ENCODE measurements around the gene ERN1. TPM values are rescaled to one million over a fixed set of nuclear protein-coding genes. Genes with fewer than 3 reads are reported as not detected.

Gene ERN1
- total RNA-seq, 1 experiment from 2014 or later, result 13.5 TPM

DNA sequence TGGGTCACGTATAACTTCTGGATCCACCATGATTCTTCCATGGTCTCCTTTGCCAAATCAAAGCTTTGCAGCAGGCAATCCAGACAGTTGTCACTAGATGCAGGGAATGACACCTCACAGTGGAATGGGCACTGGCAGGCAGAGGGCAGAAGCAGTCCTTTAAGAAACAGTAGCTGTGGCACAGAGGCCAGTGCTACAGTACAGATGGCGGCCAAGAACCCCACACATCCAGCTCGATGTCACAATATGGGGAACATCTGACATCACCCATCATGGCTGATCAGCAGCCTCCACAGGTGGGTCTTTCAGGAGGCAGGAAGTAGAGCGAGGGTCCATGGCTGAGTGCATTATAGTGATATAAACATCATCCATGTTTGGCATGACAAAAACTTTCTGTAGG, 18.8 kb upstream of the ERN1 start:
- Histone ChIP-seq H3K27ac (ENCODE audit: low read length) (no peak overlapping the region), H2AFZ (ENCODE audit: low read length) (no peak overlapping the region), H3F3A (ENCODE audit: low read length, unreplicated experiment) (peaks cover 30% of the 10 kb centered on the region), H3K9me3 (ENCODE audit: low read length) (no peaks in the 10 kb centered on the region), H3K4me2 (ENCODE audit: low read length) (no peak overlapping the region), H3K9me2 (replicated peaks; ENCODE audit: low read length) (no peaks in the 10 kb centered on the region), H4K20me1 (ENCODE audit: low read length) (0 out of 2 replicates have a peak, but pooled peaks cover 4% of the 10 kb centered on the region), H3K9ac (ENCODE audit: low read length) (no peak overlapping the region), H3K36me3 (ENCODE audit: low read depth, low read length) (peaks cover 17% of the 10 kb centered on the region), H3K79me2 (ENCODE audit: low read length) (peaks cover 13% of the 10 kb centered on the region), H3K27me3 (ENCODE audit: low read length) (no peaks in the 10 kb centered on the region), H3K4me1 (ENCODE audit: insufficient read depth, low read length) (peaks cover 15% of the 10 kb centered on the region), H3K4me3 (ENCODE audit: low read length) (no peak overlapping the region)
- no peak for TF ChIP-seq EZH2 (IDR thresholded peaks at IDR 0.05; ENCODE audit: low read length, unreplicated experiment)
- TF ChIP-seq, protein P1, sequence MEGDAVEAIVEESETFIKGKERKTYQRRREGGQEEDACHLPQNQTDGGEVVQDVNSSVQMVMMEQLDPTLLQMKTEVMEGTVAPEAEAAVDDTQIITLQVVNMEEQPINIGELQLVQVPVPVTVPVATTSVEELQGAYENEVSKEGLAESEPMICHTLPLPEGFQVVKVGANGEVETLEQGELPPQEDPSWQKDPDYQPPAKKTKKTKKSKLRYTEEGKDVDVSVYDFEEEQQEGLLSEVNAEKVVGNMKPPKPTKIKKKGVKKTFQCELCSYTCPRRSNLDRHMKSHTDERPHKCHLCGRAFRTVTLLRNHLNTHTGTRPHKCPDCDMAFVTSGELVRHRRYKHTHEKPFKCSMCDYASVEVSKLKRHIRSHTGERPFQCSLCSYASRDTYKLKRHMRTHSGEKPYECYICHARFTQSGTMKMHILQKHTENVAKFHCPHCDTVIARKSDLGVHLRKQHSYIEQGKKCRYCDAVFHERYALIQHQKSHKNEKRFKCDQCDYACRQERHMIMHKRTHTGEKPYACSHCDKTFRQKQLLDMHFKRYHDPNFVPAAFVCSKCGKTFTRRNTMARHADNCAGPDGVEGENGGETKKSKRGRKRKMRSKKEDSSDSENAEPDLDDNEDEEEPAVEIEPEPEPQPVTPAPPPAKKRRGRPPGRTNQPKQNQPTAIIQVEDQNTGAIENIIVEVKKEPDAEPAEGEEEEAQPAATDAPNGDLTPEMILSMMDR (conservative IDR thresholded peaks at IDR 0.05; ENCODE audit: low read depth, low read length), result peak; percentile 52; the same call in 1 of the 2 replicates
- DNase-seq, result peak; percentile 41
- intact Hi-C loops (cut with micrococcal nuclease), result loop anchor here (5.0 kb wide), 1 partner anchor 114 kb away; the partner anchor contains the start of gene TEX2
- peak; percentile 7; the same call in 1 of the 2 replicates for ATAC-seq
- CTCF ChIA-PET, result interaction anchor here (0.6 to 2.6 kb wide), 5 partner anchors 15 to 268 kb away, joined by 3 to 29 read pairs (median 3); no protein-coding TSS in a partner anchor
- BruUV-seq (replicated peaks), result no TSS peak
- POLR2A ChIA-PET (ENCODE audit: unreplicated experiment), result no interaction called here

DNA sequence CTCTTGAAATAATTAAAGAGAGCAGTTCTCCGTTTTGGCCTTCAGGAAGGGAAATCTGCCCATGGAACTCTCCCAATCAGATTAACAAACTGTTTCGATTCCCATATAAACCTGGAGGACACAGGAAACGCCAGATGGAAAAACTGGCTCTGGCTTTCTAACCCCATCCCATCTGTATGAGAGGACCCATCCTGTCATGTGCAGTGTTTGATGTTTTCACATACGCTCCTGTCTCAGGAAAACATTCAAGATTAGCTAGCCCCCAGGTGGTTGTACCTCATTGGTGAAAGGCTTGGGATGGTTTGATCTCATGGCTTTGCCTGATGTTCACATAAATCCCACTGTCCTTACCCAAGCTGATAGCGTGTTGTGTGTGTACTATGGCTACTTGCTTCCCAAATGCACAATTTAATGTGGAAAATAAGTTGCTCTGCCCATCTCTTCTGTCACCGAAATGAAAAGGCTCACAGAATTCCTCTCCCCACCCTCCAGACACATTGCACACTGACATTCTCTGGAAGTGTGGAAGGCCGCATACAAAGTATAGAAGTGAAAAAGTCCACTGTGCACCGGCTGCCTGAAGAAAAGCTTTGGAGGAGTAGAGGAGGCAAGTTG, 18.2 kb upstream of the ERN1 start:
- POLR2A ChIA-PET (ENCODE audit: unreplicated experiment), result interaction anchor here (0.6 kb wide), 1 partner anchor 46 kb away, joined by 3 read pairs; no protein-coding TSS in a partner anchor
- Histone ChIP-seq H3K27ac (ENCODE audit: low read length) (peak overlapping the region; percentile 79; the same call in 1 of the 2 replicates), H3F3A (ENCODE audit: low read length, unreplicated experiment) (peaks cover 30% of the 10 kb centered on the region), H3K4me1 (ENCODE audit: insufficient read depth, low read length) (peaks cover 15% of the 10 kb centered on the region), H3K36me3 (ENCODE audit: low read depth, low read length) (peaks cover 16% of the 10 kb centered on the region), H4K20me1 (ENCODE audit: low read length) (0 out of 2 replicates have a peak, but pooled peaks cover 4% of the 10 kb centered on the region), H2AFZ (ENCODE audit: low read length) (no peak overlapping the region), H3K4me3 (ENCODE audit: low read length) (no peak overlapping the region; the same call in 1 of the 2 replicates), H3K79me2 (ENCODE audit: low read length) (peaks cover 13% of the 10 kb centered on the region), H3K9ac (ENCODE audit: low read length) (no peak overlapping the region), H3K9me3 (ENCODE audit: low read length) (no peaks in the 10 kb centered on the region), H3K9me2 (replicated peaks; ENCODE audit: low read length) (no peaks in the 10 kb centered on the region), H3K27me3 (ENCODE audit: low read length) (no peaks in the 10 kb centered on the region), H3K4me2 (ENCODE audit: low read length) (peak overlapping the region; percentile 86; the same call in 1 of the 2 replicates)
- DNase-seq, result peak; percentile 45
- intact Hi-C loops (cut with micrococcal nuclease), result loop anchor here (5.0 kb wide), 1 partner anchor 114 kb away; the partner anchor contains the start of gene TEX2
- TF ChIP-seq EZH2 (IDR thresholded peaks at IDR 0.05; ENCODE audit: low read length, unreplicated experiment) (no peak), EZH2phosphoT487 (IDR thresholded peaks at IDR 0.05; ENCODE audit: borderline replicate concordance, low read length) (no peak)
- TF ChIP-seq, protein P1 (conservative IDR thresholded peaks at IDR 0.05; ENCODE audit: low read depth, low read length), result no peak
- ATAC-seq, result no peak
- CTCF ChIA-PET, result interaction anchor here (0.6 to 2.6 kb wide), 4 partner anchors 15 to 269 kb away, joined by 3 to 29 read pairs (median 14); no protein-coding TSS in a partner anchor
- BruUV-seq (replicated peaks), result TSS peak; percentile 30

All from PC-3 (cell line).